ENCODE measurements around the gene HTT. TPM values are rescaled to one million over a fixed set of nuclear protein-coding genes. Genes with fewer than 3 reads are reported as not detected.
A peak's percentile ranks its signal among the peaks of the same experiment; 100 is the strongest.

The HTT gene
- total and polyA plus RNA-seq, 9 of the 15 experiments (the other 6 are each of a cell fraction or from before 2014, with no cell fraction given) = 0.66 to 31.6 (median 14.7) TPM

DNA sequence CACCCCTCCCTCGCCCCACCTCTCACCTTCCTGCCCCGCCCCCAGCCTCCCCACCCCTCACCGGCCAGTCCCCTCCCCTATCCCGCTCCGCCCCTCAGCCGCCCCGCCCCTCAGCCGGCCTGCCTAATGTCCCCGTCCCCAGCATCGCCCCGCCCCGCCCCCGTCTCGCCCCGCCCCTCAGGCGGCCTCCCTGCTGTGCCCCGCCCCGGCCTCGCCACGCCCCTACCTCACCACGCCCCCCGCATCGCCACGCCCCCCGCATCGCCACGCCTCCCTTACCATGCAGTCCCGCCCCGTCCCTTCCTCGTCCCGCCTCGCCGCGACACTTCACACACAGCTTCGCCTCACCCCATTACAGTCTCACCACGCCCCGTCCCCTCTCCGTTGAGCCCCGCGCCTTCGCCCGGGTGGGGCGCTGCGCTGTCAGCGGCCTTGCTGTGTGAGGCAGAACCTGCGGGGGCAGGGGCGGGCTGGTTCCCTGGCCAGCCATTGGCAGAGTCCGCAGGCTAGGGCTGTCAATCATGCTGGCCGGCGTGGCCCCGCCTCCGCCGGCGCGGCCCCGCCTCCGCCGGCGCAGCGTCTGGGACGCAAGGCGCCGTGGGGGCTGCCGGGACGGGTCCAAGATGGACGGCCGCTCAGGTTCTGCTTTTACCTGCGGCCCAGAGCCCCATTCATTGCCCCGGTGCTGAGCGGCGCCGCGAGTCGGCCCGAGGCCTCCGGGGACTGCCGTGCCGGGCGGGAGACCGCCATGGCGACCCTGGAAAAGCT is at the start of gene HTT, which contains the start of gene HTT-AS (continued):
- TF ChIP-seq KDM5B (IDR thresholded peaks at IDR 0.05; ENCODE audit: insufficient replicate concordance, low read depth, low read length) = peak; percentile 64
- no peak for TF ChIP-seq ZFP30 (CRISPR knock-in tag; IDR thresholded peaks at IDR 0.05; ENCODE audit: borderline replicate concordance)
- TF ChIP-seq FOXK1 (CRISPR knock-in tag; IDR thresholded peaks at IDR 0.05; ENCODE audit: borderline replicate concordance) = no peak
- TF ChIP-seq, protein P1, sequence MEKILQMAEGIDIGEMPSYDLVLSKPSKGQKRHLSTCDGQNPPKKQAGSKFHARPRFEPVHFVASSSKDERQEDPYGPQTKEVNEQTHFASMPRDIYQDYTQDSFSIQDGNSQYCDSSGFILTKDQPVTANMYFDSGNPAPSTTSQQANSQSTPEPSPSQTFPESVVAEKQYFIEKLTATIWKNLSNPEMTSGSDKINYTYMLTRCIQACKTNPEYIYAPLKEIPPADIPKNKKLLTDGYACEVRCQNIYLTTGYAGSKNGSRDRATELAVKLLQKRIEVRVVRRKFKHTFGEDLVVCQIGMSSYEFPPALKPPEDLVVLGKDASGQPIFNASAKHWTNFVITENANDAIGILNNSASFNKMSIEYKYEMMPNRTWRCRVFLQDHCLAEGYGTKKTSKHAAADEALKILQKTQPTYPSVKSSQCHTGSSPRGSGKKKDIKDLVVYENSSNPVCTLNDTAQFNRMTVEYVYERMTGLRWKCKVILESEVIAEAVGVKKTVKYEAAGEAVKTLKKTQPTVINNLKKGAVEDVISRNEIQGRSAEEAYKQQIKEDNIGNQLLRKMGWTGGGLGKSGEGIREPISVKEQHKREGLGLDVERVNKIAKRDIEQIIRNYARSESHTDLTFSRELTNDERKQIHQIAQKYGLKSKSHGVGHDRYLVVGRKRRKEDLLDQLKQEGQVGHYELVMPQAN (IDR thresholded peaks at IDR 0.05; ENCODE audit: borderline replicate concordance) = peak; percentile 47; the same call in 1 of the 2 replicates
- TF ChIP-seq, protein P2, sequence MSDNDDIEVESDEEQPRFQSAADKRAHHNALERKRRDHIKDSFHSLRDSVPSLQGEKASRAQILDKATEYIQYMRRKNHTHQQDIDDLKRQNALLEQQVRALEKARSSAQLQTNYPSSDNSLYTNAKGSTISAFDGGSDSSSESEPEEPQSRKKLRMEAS (CRISPR knock-in tag; IDR thresholded peaks at IDR 0.05) = peak; percentile 54
- 0 out of 4 replicates have a peak, but pooled peaks of 1 of the 2 experiments have one; percentile 8 for TF ChIP-seq RAD21 (CRISPR knock-in tag; conservative IDR thresholded peaks at IDR 0.05 in 1 of 2, IDR thresholded peaks at IDR 0.05 in 1 of 2)
- TF ChIP-seq, protein P3, sequence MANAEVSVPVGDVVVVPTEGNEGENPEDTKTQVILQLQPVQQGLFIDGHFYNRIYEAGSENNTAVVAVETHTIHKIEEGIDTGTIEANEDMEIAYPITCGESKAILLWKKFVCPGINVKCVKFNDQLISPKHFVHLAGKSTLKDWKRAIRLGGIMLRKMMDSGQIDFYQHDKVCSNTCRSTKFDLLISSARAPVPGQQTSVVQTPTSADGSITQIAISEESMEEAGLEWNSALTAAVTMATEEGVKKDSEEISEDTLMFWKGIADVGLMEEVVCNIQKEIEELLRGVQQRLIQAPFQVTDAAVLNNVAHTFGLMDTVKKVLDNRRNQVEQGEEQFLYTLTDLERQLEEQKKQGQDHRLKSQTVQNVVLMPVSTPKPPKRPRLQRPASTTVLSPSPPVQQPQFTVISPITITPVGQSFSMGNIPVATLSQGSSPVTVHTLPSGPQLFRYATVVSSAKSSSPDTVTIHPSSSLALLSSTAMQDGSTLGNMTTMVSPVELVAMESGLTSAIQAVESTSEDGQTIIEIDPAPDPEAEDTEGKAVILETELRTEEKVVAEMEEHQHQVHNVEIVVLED (CRISPR knock-in tag; IDR thresholded peaks at IDR 0.05) = peak; percentile 98
- TF ChIP-seq BHLHE40 (IDR thresholded peaks at IDR 0.05; ENCODE audit: low read length) = 0 out of 2 replicates have a peak, but pooled peaks have one; percentile 2
- TF ChIP-seq ZNF143 (CRISPR knock-in tag; IDR thresholded peaks at IDR 0.05) = peak; percentile 70
- no peak for TF ChIP-seq EHMT2 (IDR thresholded peaks at IDR 0.05)
- TF ChIP-seq U2AF1 (optimal IDR thresholded peaks at IDR 0.05; ENCODE audit: low read depth, low read length) = peak; percentile 54
- TF ChIP-seq, protein P4, sequence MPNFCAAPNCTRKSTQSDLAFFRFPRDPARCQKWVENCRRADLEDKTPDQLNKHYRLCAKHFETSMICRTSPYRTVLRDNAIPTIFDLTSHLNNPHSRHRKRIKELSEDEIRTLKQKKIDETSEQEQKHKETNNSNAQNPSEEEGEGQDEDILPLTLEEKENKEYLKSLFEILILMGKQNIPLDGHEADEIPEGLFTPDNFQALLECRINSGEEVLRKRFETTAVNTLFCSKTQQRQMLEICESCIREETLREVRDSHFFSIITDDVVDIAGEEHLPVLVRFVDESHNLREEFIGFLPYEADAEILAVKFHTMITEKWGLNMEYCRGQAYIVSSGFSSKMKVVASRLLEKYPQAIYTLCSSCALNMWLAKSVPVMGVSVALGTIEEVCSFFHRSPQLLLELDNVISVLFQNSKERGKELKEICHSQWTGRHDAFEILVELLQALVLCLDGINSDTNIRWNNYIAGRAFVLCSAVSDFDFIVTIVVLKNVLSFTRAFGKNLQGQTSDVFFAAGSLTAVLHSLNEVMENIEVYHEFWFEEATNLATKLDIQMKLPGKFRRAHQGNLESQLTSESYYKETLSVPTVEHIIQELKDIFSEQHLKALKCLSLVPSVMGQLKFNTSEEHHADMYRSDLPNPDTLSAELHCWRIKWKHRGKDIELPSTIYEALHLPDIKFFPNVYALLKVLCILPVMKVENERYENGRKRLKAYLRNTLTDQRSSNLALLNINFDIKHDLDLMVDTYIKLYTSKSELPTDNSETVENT (CRISPR knock-in tag; IDR thresholded peaks at IDR 0.05) = peak; percentile 47; the same call in 1 of the 2 replicates
- TF ChIP-seq COPS2 (conservative IDR thresholded peaks at IDR 0.05) = no peak
- TF ChIP-seq ZNF121 (CRISPR knock-in tag; conservative IDR thresholded peaks at IDR 0.05) = no peak
- TF ChIP-seq ZBTB7A (IDR thresholded peaks at IDR 0.05; ENCODE audit: borderline replicate concordance, control insufficient read depth, low read depth, low read length) = peak; percentile 20; the same call in 1 of the 2 replicates
